HCT116 (cell line): ENCODE data around the gene PTPRCAP. TPM values are rescaled to one million over a fixed set of nuclear protein-coding genes. Genes with fewer than 3 reads are reported as not detected.
A peak's percentile ranks its signal among the peaks of the same experiment; 100 is the strongest.

Experiments
- ATAC-seq: fragments of 200-7000 bp; cut with Tn5 transposase; 2 replicates; pipeline ENCODE4 v1.9.1; 2020; ENCODE audit warnings: mild to moderate bottlenecking, moderate library complexity
- BruUV-seq: library from RNA; stranded (reverse); fragments of 400-500 nt; replicated peaks from 2 replicates; lab custom pipeline; 2021; lab: Mats Ljungman, UMichigan
- CTCF ChIA-PET: fragments of 300-600 bp; sonication (Branson Sonifier 250); formaldehyde crosslinking; loops from one replicate; lab custom pipeline; 2021; ENCODE audit warnings: antibody characterized with exemption; lab: Charles Lee
- POLR2A ChIA-PET: fragments of 300-600, 350-600 bp; sonication (Branson Sonifier 250); formaldehyde crosslinking; loops from one replicate; lab custom pipeline; 2021; ENCODE audit warnings: antibody characterized with exemption; lab: Charles Lee
- RAD21 ChIA-PET, 2 experiments: fragments of 300-600 bp; sonication (Branson Sonifier 250); formaldehyde crosslinking; loops; one replicate each; lab custom pipeline; 2023; ENCODE audit warnings: low total read pairs in 2 of 2; ENCODE audit not compliant: uncharacterized antibody in 2 of 2, unreplicated experiment in 2 of 2, low non-redundant PET in 1 of 2; lab: Charles Lee
- DNase-seq: peaks from one replicate; pipeline ENCODE4 v3.0.0-alpha.2; 2010; ENCODE audit warnings: low read depth, low spot score
- H2AFZ ChIP-seq: fragments of 200-600 bp; shearing (Covaris generic), sonication (generic); 2 replicates; pipeline ENCODE4 v1.6.1; 2017; ENCODE audit warnings: low read depth, mixed run types, mixed read lengths, antibody characterized with exemption, low read length; ENCODE audit not compliant: poor library complexity, severe bottlenecking
- H3K27ac ChIP-seq: 2 replicates; pipeline ENCODE4 v1.5.1; 2012; ENCODE audit warnings: low read depth, low read length
- H3K27me3 ChIP-seq: fragments of 200-600 bp; sonication (generic); 2 replicates; pipeline ENCODE4 v1.6.1; 2016; ENCODE audit warnings: mixed run types, low read length, mixed read lengths; ENCODE audit not compliant: insufficient read depth
- H3K36me3 ChIP-seq, 2 experiments: fragments of 200-500 bp in 1 of 2; fragments of 200-600 bp in 1 of 2; sonication (Bioruptor generic) in 1 of 2; sonication (generic) in 1 of 2; 2 replicates each; pipeline versions ENCODE4 v1.5.1 to v1.6.1; 2014 to 2016; ENCODE audit warnings: low read length in 2 of 2, inconsistent platforms in 1 of 2, mixed read lengths in 1 of 2, mixed run types in 1 of 2; ENCODE audit not compliant: insufficient read depth in 2 of 2, control insufficient read depth in 1 of 2
- H3K4me1 ChIP-seq, 2 experiments: fragments of 200-600 bp in 1 of 2; sonication (generic) in 1 of 2; 2 replicates each; pipeline versions ENCODE4 v1.5.1 to v1.6.1; 2012 to 2017; ENCODE audit warnings: low read length in 2 of 2, inconsistent platforms in 1 of 2, mild to moderate bottlenecking in 1 of 2, mixed read lengths in 1 of 2, mixed run types in 1 of 2, moderate library complexity in 1 of 2; ENCODE audit not compliant: insufficient read depth in 2 of 2, control insufficient read depth in 1 of 2
- H3K4me2 ChIP-seq: fragments of 200-600 bp; sonication (generic); 2 replicates; pipeline ENCODE4 v1.6.1; 2017; ENCODE audit warnings: mixed run types, low read length, mixed read lengths
- H3K4me3 ChIP-seq, 2 experiments: fragments of 200-600 bp in 1 of 2; sonication (generic) in 1 of 2; replicated peaks in 1 of 2; 2 replicates each; pipeline ENCODE4 v1.5.1; 2011 to 2016; ENCODE audit warnings: low read length in 2 of 2, control low read depth in 1 of 2, low read depth in 1 of 2, mild to moderate bottlenecking in 1 of 2, mixed read lengths in 1 of 2, mixed run types in 1 of 2
- H3K79me2 ChIP-seq: fragments of 200-600 bp; sonication (generic); 2 replicates; pipeline ENCODE4 v1.6.1; 2017; ENCODE audit warnings: mild to moderate bottlenecking, mixed run types, low read length, moderate library complexity, mixed read lengths; ENCODE audit not compliant: insufficient read depth
- H3K9ac ChIP-seq: fragments of 200-600 bp; sonication (generic); 2 replicates; pipeline ENCODE4 v1.6.1; 2016; ENCODE audit warnings: low read length, mixed read lengths
- H3K9me2 ChIP-seq: fragments of 200-600 bp; sonication (generic), shearing (Covaris generic); 2 replicates; pipeline ENCODE4 v1.6.1; 2017; ENCODE audit warnings: mixed run types, mild to moderate bottlenecking, moderate library complexity; ENCODE audit not compliant: insufficient read depth
- H3K9me3 ChIP-seq, 2 experiments: fragments of 200-500 bp in 1 of 2; fragments of 200-600 bp in 1 of 2; sonication (Bioruptor generic) in 1 of 2; sonication (generic) in 1 of 2; 2 replicates each; pipeline ENCODE4 v1.6.1; 2014 to 2017; ENCODE audit warnings: low read length in 2 of 2, mixed read lengths in 2 of 2, inconsistent platforms in 1 of 2, low read depth in 1 of 2, mild to moderate bottlenecking in 1 of 2, mixed run types in 1 of 2, moderate library complexity in 1 of 2; ENCODE audit not compliant: control insufficient read depth in 1 of 2, insufficient read depth in 1 of 2
- H4K20me1 ChIP-seq: fragments of 200-600 bp; sonication (generic), shearing (Covaris generic); 2 replicates; pipeline ENCODE4 v1.6.1; 2017; ENCODE audit warnings: mixed run types, mild to moderate bottlenecking, moderate library complexity; ENCODE audit not compliant: insufficient read depth
- FOSL1 ChIP-seq: IDR thresholded peaks from 2 replicates; pipeline ENCODE4 v1.6.1; 2012; ENCODE audit warnings: low read depth
- POLR2AphosphoS5 ChIP-seq: IDR thresholded peaks from 2 replicates; pipeline ENCODE4 v1.6.1; 2011; ENCODE audit warnings: mild to moderate bottlenecking, low read depth, low read length, moderate library complexity
- RAD21 ChIP-seq: IDR thresholded peaks from 2 replicates; pipeline ENCODE4 v1.6.1; 2012; ENCODE audit warnings: low read depth, mild to moderate bottlenecking
- SRF ChIP-seq: IDR thresholded peaks from 2 replicates; pipeline ENCODE4 v1.6.1; 2012; ENCODE audit warnings: low read depth
- YY1 ChIP-seq: IDR thresholded peaks from 2 replicates; pipeline ENCODE4 v1.6.1; 2011; ENCODE audit warnings: low read length, low read depth, moderate library complexity, mild to moderate bottlenecking; ENCODE audit not compliant: insufficient replicate concordance; ENCODE audit errors: extremely low read depth
- ZFX ChIP-seq: fragments of 450-650 bp; IDR thresholded peaks from 2 replicates; pipeline ENCODE4 v1.6.1; 2017
- intact Hi-C: fragments of 100-400 bp; cut with micrococcal nuclease; formaldehyde crosslinking; loops from 2 replicates; pipeline ENCODE4 v1.10.0; 2022
- total RNA-seq: library from RNA; stranded (reverse); gene quantifications from one replicate; pipeline ENCODE4 v1.2.1, GENCODE V29; 2021; ENCODE audit not compliant: unreplicated experiment
- TF ChIP-seq, protein P1 (sequence below): IDR thresholded peaks from 2 replicates; pipeline ENCODE4 v1.6.1; 2012
- TF ChIP-seq, protein P2 (sequence below): IDR thresholded peaks from 2 replicates; pipeline ENCODE4 v1.6.1; 2012; ENCODE audit warnings: low read depth

Gene PTPRCAP
- total RNA-seq, 1 experiment from 2014 or later = 1.4 TPM

DNA sequence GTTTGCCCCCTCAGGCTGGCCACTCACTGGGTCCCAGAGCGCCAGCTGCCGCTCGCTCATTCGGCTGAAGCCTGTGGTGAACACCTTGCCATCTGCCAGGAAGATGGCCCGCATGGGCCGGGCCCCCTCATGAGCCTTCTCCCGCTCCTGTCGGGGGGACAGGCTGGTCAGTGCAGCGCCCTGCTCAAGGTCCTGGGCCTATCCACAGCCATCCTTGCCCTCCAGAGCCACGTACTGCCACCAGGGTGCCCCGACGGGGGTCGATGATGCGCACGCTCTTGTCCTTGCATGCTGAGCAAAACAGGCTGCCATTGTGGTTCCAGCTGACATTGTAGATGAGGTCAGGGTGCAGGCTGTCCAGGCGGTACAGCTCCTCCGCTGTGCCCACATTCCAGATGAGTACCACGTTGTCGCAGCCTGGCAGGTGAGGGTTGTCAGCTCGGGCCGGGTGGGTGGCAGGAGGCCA, 3.6 kb upstream of the PTPRCAP start:
- H3K9ac ChIP-seq = no peak overlapping the region
- H3K9me3 ChIP-seq = no peaks in the 10 kb centered on the region
- H3K36me3 ChIP-seq = peaks cover 0 to 2% of the 10 kb centered on the region in 2 experiments; a peak in 1 of 4 replicates
- no peak for DNase-seq
- POLR2A ChIA-PET = no interaction called here
- H3K4me1 ChIP-seq = peaks cover 6 to 34% of the 10 kb centered on the region in 2 experiments; a peak in 3 of 4 replicates
- H3K4me2 ChIP-seq = no peak overlapping the region
- no TSS peak for BruUV-seq
- no peaks in the 10 kb centered on the region for H3K9me2 ChIP-seq
- H3K27ac ChIP-seq = peak overlapping the region; percentile 32; the same call in 1 of the 2 replicates
- intact Hi-C loops = no loop called here
- H3K4me3 ChIP-seq = no peak overlapping the region
- no peak overlapping the region for H2AFZ ChIP-seq
- H4K20me1 ChIP-seq = no peaks in the 10 kb centered on the region
- CTCF ChIA-PET = no interaction called here
- no peak for ATAC-seq
- peaks cover 7% of the 10 kb centered on the region; the same call in 1 of the 2 replicates for H3K79me2 ChIP-seq
- RAD21 ChIA-PET = interaction anchor here in 1 of 2 experiments (0.7 kb wide), 1 partner anchor 155 kb away, joined by 3 read pairs; no protein-coding TSS in a partner anchor
- TF ChIP-seq RAD21 (no peak), ZFX (no peak), SRF (no peak), POLR2AphosphoS5 (no peak), FOSL1 (no peak), YY1 (no peak)
- TF ChIP-seq, protein P1, sequence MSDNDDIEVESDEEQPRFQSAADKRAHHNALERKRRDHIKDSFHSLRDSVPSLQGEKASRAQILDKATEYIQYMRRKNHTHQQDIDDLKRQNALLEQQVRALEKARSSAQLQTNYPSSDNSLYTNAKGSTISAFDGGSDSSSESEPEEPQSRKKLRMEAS = no peak
- TF ChIP-seq, protein P2, sequence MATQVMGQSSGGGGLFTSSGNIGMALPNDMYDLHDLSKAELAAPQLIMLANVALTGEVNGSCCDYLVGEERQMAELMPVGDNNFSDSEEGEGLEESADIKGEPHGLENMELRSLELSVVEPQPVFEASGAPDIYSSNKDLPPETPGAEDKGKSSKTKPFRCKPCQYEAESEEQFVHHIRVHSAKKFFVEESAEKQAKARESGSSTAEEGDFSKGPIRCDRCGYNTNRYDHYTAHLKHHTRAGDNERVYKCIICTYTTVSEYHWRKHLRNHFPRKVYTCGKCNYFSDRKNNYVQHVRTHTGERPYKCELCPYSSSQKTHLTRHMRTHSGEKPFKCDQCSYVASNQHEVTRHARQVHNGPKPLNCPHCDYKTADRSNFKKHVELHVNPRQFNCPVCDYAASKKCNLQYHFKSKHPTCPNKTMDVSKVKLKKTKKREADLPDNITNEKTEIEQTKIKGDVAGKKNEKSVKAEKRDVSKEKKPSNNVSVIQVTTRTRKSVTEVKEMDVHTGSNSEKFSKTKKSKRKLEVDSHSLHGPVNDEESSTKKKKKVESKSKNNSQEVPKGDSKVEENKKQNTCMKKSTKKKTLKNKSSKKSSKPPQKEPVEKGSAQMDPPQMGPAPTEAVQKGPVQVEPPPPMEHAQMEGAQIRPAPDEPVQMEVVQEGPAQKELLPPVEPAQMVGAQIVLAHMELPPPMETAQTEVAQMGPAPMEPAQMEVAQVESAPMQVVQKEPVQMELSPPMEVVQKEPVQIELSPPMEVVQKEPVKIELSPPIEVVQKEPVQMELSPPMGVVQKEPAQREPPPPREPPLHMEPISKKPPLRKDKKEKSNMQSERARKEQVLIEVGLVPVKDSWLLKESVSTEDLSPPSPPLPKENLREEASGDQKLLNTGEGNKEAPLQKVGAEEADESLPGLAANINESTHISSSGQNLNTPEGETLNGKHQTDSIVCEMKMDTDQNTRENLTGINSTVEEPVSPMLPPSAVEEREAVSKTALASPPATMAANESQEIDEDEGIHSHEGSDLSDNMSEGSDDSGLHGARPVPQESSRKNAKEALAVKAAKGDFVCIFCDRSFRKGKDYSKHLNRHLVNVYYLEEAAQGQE = no peak
- H3K27me3 ChIP-seq = no peaks in the 10 kb centered on the region
